Mammary epithelial cell (primary cell): Measurements from ENCODE around the gene CAV3.

Experiments used
- CTCF ChIP-seq, 2 donors: IDR thresholded peaks in 1 of 2; conservative IDR thresholded peaks in 1 of 2; 2 replicates each; pipeline ENCODE4 v1.5.1; 2011 to 2012; ENCODE audit warnings: inconsistent platforms in 2 of 2, low read length in 2 of 2, mild to moderate bottlenecking in 2 of 2, control low read depth in 1 of 2, low read depth in 1 of 2; ENCODE audit not compliant: insufficient read depth in 1 of 2; ENCODE audit errors: extremely low read depth in 1 of 2
- EZH2 ChIP-seq: IDR thresholded peaks from 2 replicates; pipeline ENCODE4 v1.6.1; 2012; ENCODE audit warnings: low read length, inconsistent platforms, borderline replicate concordance

- TF ChIP-seq CTCF (conservative IDR thresholded peaks at IDR 0.05 in 1 of 2, IDR thresholded peaks at IDR 0.05 in 1 of 2; ENCODE audit: extremely low read depth in 1 of 2, insufficient read depth in 1 of 2, low read depth in 1 of 2, low read length in 2 of 2): no peak
- TF ChIP-seq EZH2: no peak
Measured at GRCh38 chr3:8734908-8735307, 1.3 kb downstream of the CAV3 start.
